Astrocyte (in vitro differentiated cells and primary cell): ENCODE results near the gene CNGA3. TPM values are rescaled to one million over a fixed set of nuclear protein-coding genes. Genes with fewer than 3 reads are reported as not detected.

Experiments
- DNase-seq: peaks from one replicate; pipeline ENCODE4 v3.0.0-alpha.2; 2010; ENCODE audit warnings: low read depth
- FAIRE-seq: peaks from 2 replicates; lab custom pipeline; 2011; peaks lifted over from hg19 to GRCh38; lab: Jason Lieb, UNC
- H2AFZ ChIP-seq: 2 replicates; pipeline ENCODE4 v1.6.0; 2012; ENCODE audit warnings: low read depth, low read length, inconsistent platforms
- H3K27ac ChIP-seq: 2 replicates; pipeline ENCODE4 v1.5.1; 2011; ENCODE audit warnings: low read depth, low read length, inconsistent platforms
- H3K27me3 ChIP-seq: 2 replicates; pipeline ENCODE4 v1.6.0; 2011; ENCODE audit warnings: low read length, inconsistent platforms; ENCODE audit not compliant: insufficient read depth
- H3K36me3 ChIP-seq: 2 replicates; pipeline ENCODE4 v1.5.1; 2011; ENCODE audit warnings: low read length, inconsistent platforms; ENCODE audit not compliant: insufficient read depth
- H3K4me1 ChIP-seq: 2 replicates; pipeline ENCODE4 v1.5.1; 2011; ENCODE audit warnings: low read length, inconsistent platforms; ENCODE audit not compliant: insufficient read depth
- H3K4me2 ChIP-seq: 2 replicates; pipeline ENCODE4 v1.6.0; 2012; ENCODE audit warnings: low read length, inconsistent platforms
- H3K4me3 ChIP-seq: 2 replicates; pipeline ENCODE4 v1.5.1; 2011; ENCODE audit warnings: low read depth, mild to moderate bottlenecking, low read length, inconsistent platforms; ENCODE audit not compliant: insufficient read depth
- H3K79me2 ChIP-seq: 2 replicates; pipeline ENCODE4 v1.6.0; 2012; ENCODE audit warnings: mild to moderate bottlenecking, low read length, inconsistent platforms; ENCODE audit not compliant: insufficient read depth
- H3K9ac ChIP-seq: 2 replicates; pipeline ENCODE4 v1.6.0; 2012; ENCODE audit warnings: mild to moderate bottlenecking, low read length, inconsistent platforms
- H3K9me3 ChIP-seq: 2 replicates; pipeline ENCODE4 v1.5.1; 2012; ENCODE audit warnings: low read depth, mild to moderate bottlenecking, low read length, inconsistent platforms; ENCODE audit not compliant: insufficient read depth
- H4K20me1 ChIP-seq: 2 replicates; pipeline ENCODE4 v1.6.0; 2012; ENCODE audit warnings: low read length, inconsistent platforms; ENCODE audit not compliant: insufficient read depth
- H3K27ac Mint-ChIP-seq: one replicate; pipeline ENCODE4 v1.8.0; 2021; ENCODE audit warnings: mild to moderate bottlenecking, mixed read lengths; ENCODE audit not compliant: unreplicated experiment
- H3K27me3 Mint-ChIP-seq: one replicate; pipeline ENCODE4 v1.8.0; 2021; ENCODE audit warnings: low read depth, mixed read lengths; ENCODE audit not compliant: unreplicated experiment
- H3K36me3 Mint-ChIP-seq: one replicate; pipeline ENCODE4 v1.8.0; 2021; ENCODE audit warnings: low read depth, mixed read lengths; ENCODE audit not compliant: unreplicated experiment
- H3K4me1 Mint-ChIP-seq: one replicate; pipeline ENCODE4 v1.8.0; 2021; ENCODE audit warnings: low read depth, mixed read lengths; ENCODE audit not compliant: unreplicated experiment
- H3K4me3 Mint-ChIP-seq: one replicate; pipeline ENCODE4 v1.8.0; 2021; ENCODE audit warnings: mild to moderate bottlenecking, moderate library complexity, mixed read lengths; ENCODE audit not compliant: unreplicated experiment
- H3K9me3 Mint-ChIP-seq: one replicate; pipeline ENCODE4 v1.8.0; 2021; ENCODE audit warnings: mild to moderate bottlenecking, mixed read lengths; ENCODE audit not compliant: unreplicated experiment
- CTCF ChIP-seq: IDR thresholded peaks from 2 replicates; pipeline ENCODE4 v1.5.1; 2011; ENCODE audit warnings: low read depth, mild to moderate bottlenecking, inconsistent platforms, low read length, moderate library complexity; ENCODE audit not compliant: insufficient read depth
- EZH2 ChIP-seq: IDR thresholded peaks from 2 replicates; pipeline ENCODE4 v1.6.1; 2012; ENCODE audit warnings: mild to moderate bottlenecking, low read length, inconsistent platforms; ENCODE audit not compliant: insufficient read depth
- total RNA-seq: library from RNA; stranded (reverse); gene quantifications from 2 replicates; pipeline ENCODE4 v1.2.1, GENCODE V29; 2021

The CNGA3 gene
- total RNA-seq, 1 donor from 2014 or later = not detected

- Histone ChIP-seq H3K79me2 (no peaks in the 10 kb centered on the region), H3K27me3 (peaks cover 11% of the 10 kb centered on the region), H4K20me1 (no peaks in the 10 kb centered on the region), H3K9me3 (no peaks in the 10 kb centered on the region), H3K9ac (no peak overlapping the region), H3K4me1 (no peaks in the 10 kb centered on the region), H3K4me3 (no peak overlapping the region), H2AFZ (no peak overlapping the region), H3K4me2 (no peak overlapping the region), H3K36me3 (no peaks in the 10 kb centered on the region), H3K27ac (no peak overlapping the region)
- FAIRE-seq = no peak
- H3K4me1 Mint-ChIP-seq = no peaks in the 10 kb centered on the region
- no peak overlapping the region for H3K4me3 Mint-ChIP-seq
- no peak for DNase-seq
- H3K27ac Mint-ChIP-seq = no peak overlapping the region
- peaks cover 5% of the 10 kb centered on the region for H3K27me3 Mint-ChIP-seq
- no peaks in the 10 kb centered on the region for H3K36me3 Mint-ChIP-seq
- TF ChIP-seq EZH2 = no peak
- TF ChIP-seq CTCF = no peak
- H3K9me3 Mint-ChIP-seq = peaks cover 2% of the 10 kb centered on the region
Observed at GRCh38 chr2:98416383-98417159, 70.3 kb downstream of the CNGA3 start.

GRCh38 chr2:98419544-98419943 lies 73.3 kb downstream of the CNGA3 start:
- Histone ChIP-seq H3K27ac (no peak overlapping the region), H3K4me3 (no peak overlapping the region), H3K79me2 (no peaks in the 10 kb centered on the region), H2AFZ (no peak overlapping the region), H3K27me3 (peaks cover 8% of the 10 kb centered on the region), H3K4me1 (no peaks in the 10 kb centered on the region), H3K9ac (no peak overlapping the region), H3K9me3 (no peaks in the 10 kb centered on the region), H3K4me2 (no peak overlapping the region), H4K20me1 (no peaks in the 10 kb centered on the region), H3K36me3 (no peaks in the 10 kb centered on the region)
- no peaks in the 10 kb centered on the region for H3K9me3 Mint-ChIP-seq
- H3K27me3 Mint-ChIP-seq = peaks cover 5% of the 10 kb centered on the region
- FAIRE-seq (no peak), DNase-seq (no peak)
- TF ChIP-seq EZH2 = no peak
- TF ChIP-seq CTCF = no peak
- H3K4me1 Mint-ChIP-seq = no peaks in the 10 kb centered on the region
- no peak overlapping the region for H3K27ac Mint-ChIP-seq
- no peaks in the 10 kb centered on the region for H3K36me3 Mint-ChIP-seq
- H3K4me3 Mint-ChIP-seq = no peak overlapping the region
